Uterus (tissue), 2 donors: ENCODE measurements around the gene VAV3.

Experiments used
- CTCF ChIP-seq, 4 experiments: fragments of 200-600 bp in 2 of 4; fragments of 450-650 bp in 2 of 4; sonication (generic) in 2 of 4; IDR thresholded peaks; one replicate each; pipeline ENCODE4 v1.5.1; 2016 to 2019; ENCODE audit warnings: antibody characterized with exemption in 4 of 4, mild to moderate bottlenecking in 2 of 4, moderate library complexity in 1 of 4
- POLR2A ChIP-seq, 2 donors: fragments of 450-650 bp; IDR thresholded peaks; one replicate each; pipeline ENCODE4 v1.6.1; 2016; ENCODE audit warnings: antibody characterized with exemption in 2 of 2, mild to moderate bottlenecking in 1 of 2, moderate library complexity in 1 of 2

GRCh38 chr1:107590900-107591622 is 373.9 kb downstream of the VAV3 start:
- TF ChIP-seq POLR2A (IDR thresholded peaks at IDR 0.05) (no peak), CTCF (IDR thresholded peaks at IDR 0.05) (no peak)
